H9 (cell line): Measurements from ENCODE around the gene COPS8. TPM values are rescaled to one million over a fixed set of nuclear protein-coding genes. Genes with fewer than 3 reads are reported as not detected.

Experiments used
- DNase-seq: peaks from one replicate; pipeline ENCODE4 v3.0.0-alpha.2; 2017
- H2AFZ ChIP-seq: one replicate; pipeline ENCODE4 v1.6.1; 2013; ENCODE audit warnings: mild to moderate bottlenecking, low read length, control low read depth, moderate library complexity
- H2AK5ac ChIP-seq: 2 replicates; pipeline ENCODE4 v1.6.1; 2013; ENCODE audit warnings: low read length, control low read depth, mixed read lengths; ENCODE audit not compliant: insufficient read length
- H2BK120ac ChIP-seq: one replicate; pipeline ENCODE4 v1.6.1; 2013; ENCODE audit warnings: low read depth, mild to moderate bottlenecking, low read length, control low read depth, inconsistent platforms; ENCODE audit not compliant: poor library complexity, severe bottlenecking
- H2BK12ac ChIP-seq: 2 replicates; pipeline ENCODE4 v1.6.1; 2013; ENCODE audit warnings: low read length, control low read depth, mixed read lengths, low read depth; ENCODE audit not compliant: insufficient read length
- H2BK15ac ChIP-seq: 2 replicates; pipeline ENCODE4 v1.6.1; 2013; ENCODE audit warnings: low read depth, low read length, control low read depth
- H2BK20ac ChIP-seq: one replicate; pipeline ENCODE4 v1.6.1; 2013; ENCODE audit warnings: low read depth, mild to moderate bottlenecking, low read length, control low read depth, inconsistent platforms; ENCODE audit not compliant: poor library complexity, severe bottlenecking
- H2BK5ac ChIP-seq: 2 replicates; pipeline ENCODE4 v1.6.1; 2013; ENCODE audit warnings: low read length, control low read depth, mixed read lengths; ENCODE audit not compliant: insufficient read length
- H3K14ac ChIP-seq: 2 replicates; pipeline ENCODE4 v1.6.1; 2013; ENCODE audit warnings: low read length, control low read depth; ENCODE audit not compliant: insufficient read depth
- H3K18ac ChIP-seq: 2 replicates; pipeline ENCODE4 v1.6.1; 2013; ENCODE audit warnings: low read depth, mild to moderate bottlenecking, mixed read lengths, low read length, control low read depth; ENCODE audit not compliant: insufficient read length
- H3K23ac ChIP-seq: 2 replicates; pipeline ENCODE4 v1.6.1; 2013; ENCODE audit warnings: low read length, control low read depth, mixed read lengths, low read depth; ENCODE audit not compliant: insufficient read length
- H3K23me2 ChIP-seq: 2 replicates; pipeline ENCODE4 v1.6.1; 2013; ENCODE audit warnings: low read depth, mild to moderate bottlenecking, mixed read lengths, low read length, control low read depth; ENCODE audit not compliant: insufficient read length, poor library complexity, severe bottlenecking
- H3K27ac ChIP-seq: 2 replicates; pipeline ENCODE4 v1.5.1; 2013; ENCODE audit warnings: low read length, control low read depth, mixed read lengths, low read depth; ENCODE audit not compliant: insufficient read length
- H3K27me3 ChIP-seq: 2 replicates; pipeline ENCODE4 v1.6.1; 2013; ENCODE audit warnings: low read length, control low read depth, inconsistent platforms; ENCODE audit not compliant: insufficient read depth
- H3K4ac ChIP-seq: 2 replicates; pipeline ENCODE4 v1.6.1; 2013; ENCODE audit warnings: low read depth, mild to moderate bottlenecking, control low read depth, inconsistent platforms, low read length, moderate library complexity
- H3K4me1 ChIP-seq: 2 replicates; pipeline ENCODE4 v1.6.1; 2013; ENCODE audit warnings: low read length, control low read depth, inconsistent platforms; ENCODE audit not compliant: insufficient read depth
- H3K4me2 ChIP-seq: 2 replicates; pipeline ENCODE4 v1.6.1; 2013; ENCODE audit warnings: low read length, control low read depth, mixed read lengths; ENCODE audit not compliant: insufficient read length, insufficient read depth
- H3K56ac ChIP-seq: 2 replicates; pipeline ENCODE4 v1.6.1; 2013; ENCODE audit warnings: low read depth, mild to moderate bottlenecking, mixed read lengths, low read length, control low read depth; ENCODE audit not compliant: insufficient read length
- H3K79me1 ChIP-seq: 2 replicates; pipeline ENCODE4 v1.6.1; 2013; ENCODE audit warnings: low read depth, mild to moderate bottlenecking, moderate library complexity, low read length, control low read depth, inconsistent platforms; ENCODE audit not compliant: insufficient read depth, poor library complexity, severe bottlenecking
- H3K79me2 ChIP-seq: 2 replicates; pipeline ENCODE4 v1.6.1; 2013; ENCODE audit warnings: low read length, control low read depth, inconsistent platforms; ENCODE audit not compliant: insufficient read depth
- H3K9ac ChIP-seq: 2 replicates; pipeline ENCODE4 v1.6.1; 2013; ENCODE audit warnings: low read length, control low read depth, mixed read lengths; ENCODE audit not compliant: insufficient read length; ENCODE audit errors: extremely low read depth
- H3K9me3 ChIP-seq: one replicate; pipeline ENCODE4 v1.6.1; 2013; ENCODE audit warnings: low read depth, low read length, inconsistent platforms; ENCODE audit not compliant: control insufficient read depth
- H3T11ph ChIP-seq: one replicate; pipeline ENCODE4 v1.6.1; 2013; ENCODE audit warnings: mild to moderate bottlenecking, low read length, control low read depth, inconsistent platforms
- H4K20me1 ChIP-seq: one replicate; pipeline ENCODE4 v1.6.1; 2013; ENCODE audit not compliant: control insufficient read depth, insufficient read length, insufficient read depth
- H4K5ac ChIP-seq: 2 replicates; pipeline ENCODE4 v1.6.1; 2013; ENCODE audit warnings: low read depth, mild to moderate bottlenecking, mixed read lengths, low read length, control low read depth; ENCODE audit not compliant: insufficient read length
- H4K8ac ChIP-seq: replicated peaks from 2 replicates; pipeline ENCODE4 v1.6.1; 2013; ENCODE audit warnings: low read length, control low read depth, mixed read lengths, low read depth; ENCODE audit not compliant: insufficient read length
- H4K91ac ChIP-seq: 2 replicates; pipeline ENCODE4 v1.6.1; 2013; ENCODE audit warnings: low read depth, mild to moderate bottlenecking, moderate library complexity, mixed read lengths, low read length, control low read depth; ENCODE audit not compliant: insufficient read length
- H3K27ac Mint-ChIP-seq, 3 experiments: 2 replicates in 2 of 3; 3 replicates in 1 of 3; pipeline ENCODE4 v1.8.0; 2020 to 2021; ENCODE audit warnings: mixed read lengths in 3 of 3, mild to moderate bottlenecking in 1 of 3, moderate library complexity in 1 of 3
- H3K27me3 Mint-ChIP-seq: 2 replicates; pipeline ENCODE4 v1.8.0; 2021; ENCODE audit warnings: low read depth, mild to moderate bottlenecking, moderate library complexity, mixed read lengths
- H3K36me3 Mint-ChIP-seq, 3 experiments: 2 replicates in 2 of 3; 3 replicates in 1 of 3; pipeline ENCODE4 v1.8.0; 2020 to 2021; ENCODE audit warnings: low read depth in 3 of 3, mixed read lengths in 3 of 3; ENCODE audit not compliant: insufficient read depth in 1 of 3
- H3K4me1 Mint-ChIP-seq, 2 experiments: 2 replicates each; pipeline ENCODE4 v1.8.0; 2020; ENCODE audit warnings: mixed read lengths in 2 of 2
- H3K4me3 Mint-ChIP-seq, 2 experiments: 2 replicates in 1 of 2; 3 replicates in 1 of 2; pipeline ENCODE4 v1.8.0; 2020 to 2021; ENCODE audit warnings: mild to moderate bottlenecking in 2 of 2, mixed read lengths in 2 of 2, moderate library complexity in 1 of 2
- H3K9me3 Mint-ChIP-seq, 2 experiments: 2 replicates in 1 of 2; 3 replicates in 1 of 2; pipeline ENCODE4 v1.8.0; 2020; ENCODE audit warnings: mild to moderate bottlenecking in 2 of 2, mixed read lengths in 2 of 2, moderate library complexity in 1 of 2
- CTCF ChIP-seq: fragments of 200-600 bp; sonication (generic); conservative IDR thresholded peaks from 3 replicates; pipeline ENCODE4 v1.8.0; 2021; ENCODE audit warnings: antibody characterized with exemption, mild to moderate bottlenecking
- WGBS: extraction: QIAGEN DNeasy Blood & Tissue Kit; methylation state at CpG from one replicate; pipeline ENCODE4 v1.1.7; 2013; ENCODE audit warnings: missing lambda C conversion rate, low lambda C conversion rate, mixed read lengths; ENCODE audit not compliant: insufficient read length; ENCODE audit errors: extremely low coverage; 5-methylcytosine and 5-hydroxymethylcytosine counted together
- total RNA-seq: library from RNA; stranded (reverse); gene quantifications from 2 replicates; pipeline ENCODE4 v1.2.1, GENCODE V29; 2021

COPS8 gene
- total RNA-seq, 1 experiment from 2014 or later, result 65.2 TPM

- peaks cover 14 to 15% of the 10 kb centered on the region in 2 experiments for H3K4me1 Mint-ChIP-seq
- Histone ChIP-seq H3K79me2 (no peaks in the 10 kb centered on the region), H3K9ac (no peak overlapping the region), H4K8ac (no peak overlapping the region), H2BK5ac (no peak overlapping the region), H3K9me3 (no peaks in the 10 kb centered on the region), H3K79me1 (no peaks in the 10 kb centered on the region), H3K56ac (no peak overlapping the region), H3K4me1 (no peaks in the 10 kb centered on the region), H4K20me1 (no peaks in the 10 kb centered on the region), H2AFZ (no peak overlapping the region), H2BK12ac (no peak overlapping the region), H3K27me3 (no peaks in the 10 kb centered on the region), H2BK15ac (no peak overlapping the region), H3K18ac (no peak overlapping the region), H3T11ph (no peak overlapping the region), H3K27ac (no peak overlapping the region), H2BK120ac (no peak overlapping the region), H4K5ac (no peak overlapping the region), H3K4me2 (no peak overlapping the region), H2AK5ac (no peak overlapping the region), H3K23ac (no peak overlapping the region), H3K14ac (no peak overlapping the region), H2BK20ac (no peak overlapping the region), H3K23me2 (no peaks in the 10 kb centered on the region), H3K4ac (no peak overlapping the region), H4K91ac (no peak overlapping the region)
- TF ChIP-seq CTCF, result no peak
- H3K4me3 Mint-ChIP-seq, result no peak overlapping the region
- no peak overlapping the region for H3K27ac Mint-ChIP-seq
- no peaks in the 10 kb centered on the region for H3K9me3 Mint-ChIP-seq
- H3K27me3 Mint-ChIP-seq, result no peaks in the 10 kb centered on the region
- no CpG with 5 or more reads among the region's 3 CpGs for WGBS
- peaks cover 18 to 42% (median 31%) of the 10 kb centered on the region in 3 experiments; a peak in 6 of 7 replicates for H3K36me3 Mint-ChIP-seq
- no peak for DNase-seq
Measured at GRCh38 chr2:237102428-237102827, 16.7 kb downstream of the COPS8 start.
